HepG2 (cell line): Measurements from ENCODE around the gene PCYT2. TPM values are rescaled to one million over a fixed set of nuclear protein-coding genes. Genes with fewer than 3 reads are reported as not detected.
A peak's percentile ranks its signal among the peaks of the same experiment; 100 is the strongest.

ENCODE experiments used
- ATF7 ChIP-seq, 2 experiments: fragments of 450-650 bp in 1 of 2; sonication (generic) in 1 of 2; formaldehyde crosslinking in 1 of 2; IDR thresholded peaks; 2 replicates each; pipeline versions ENCODE4 v1.4.0 to v1.6.1; 2016 to 2020; ENCODE audit warnings: antibody characterized with exemption in 1 of 2, mild to moderate bottlenecking in 1 of 2, missing genetic modification reagents in 1 of 2
- HNRNPLL ChIP-seq: fragments of 200-400 bp; formaldehyde crosslinking; IDR thresholded peaks from 2 replicates; pipeline ENCODE4 v1.6.1; 2017; ENCODE audit warnings: mild to moderate bottlenecking, low read depth, low read length; ENCODE audit not compliant: poor library complexity, severe bottlenecking
- KDM5B ChIP-seq: sonication (generic); formaldehyde crosslinking; IDR thresholded peaks from 2 replicates; pipeline ENCODE4 v1.4.0; 2020; ENCODE audit warnings: missing genetic modification reagents, mild to moderate bottlenecking, borderline replicate concordance
- KMT2A ChIP-seq: sonication (generic); formaldehyde crosslinking; IDR thresholded peaks from 2 replicates; pipeline ENCODE4 v1.4.0; 2020; ENCODE audit warnings: missing genetic modification reagents
- NFYB ChIP-seq: sonication (generic); formaldehyde crosslinking; IDR thresholded peaks from 2 replicates; pipeline ENCODE4 v1.4.0; 2020; ENCODE audit warnings: missing genetic modification reagents
- PATZ1 ChIP-seq: sonication (generic); formaldehyde crosslinking; IDR thresholded peaks from 2 replicates; pipeline ENCODE4 v1.4.0; 2020; ENCODE audit warnings: missing genetic modification reagents
- PRMT3 ChIP-seq: sonication (generic); formaldehyde crosslinking; IDR thresholded peaks from 2 replicates; pipeline ENCODE4 v1.8.1; 2022; ENCODE audit warnings: low read depth, mild to moderate bottlenecking, moderate library complexity, missing genetic modification reagents, borderline replicate concordance
- ZEB1 ChIP-seq: IDR thresholded peaks from 2 replicates; pipeline ENCODE4 v1.6.1; 2012; ENCODE audit warnings: mild to moderate bottlenecking, low read depth, inconsistent platforms; ENCODE audit not compliant: insufficient replicate concordance
- ZFYVE20 ChIP-seq: sonication (generic); formaldehyde crosslinking; IDR thresholded peaks from 2 replicates; pipeline ENCODE4 v1.8.0; 2023; ENCODE audit warnings: low read depth, mild to moderate bottlenecking, moderate library complexity, missing genetic modification reagents, borderline replicate concordance
- ZNF432 ChIP-seq: sonication (generic); formaldehyde crosslinking; IDR thresholded peaks from 2 replicates; pipeline ENCODE4 v1.5.0; 2020; ENCODE audit warnings: missing genetic modification reagents, mild to moderate bottlenecking, borderline replicate concordance
- ZNF574 ChIP-seq: sonication (generic); formaldehyde crosslinking; IDR thresholded peaks from 2 replicates; pipeline ENCODE4 v1.4.0; 2020; ENCODE audit warnings: missing genetic modification reagents
- ZNF883 ChIP-seq: sonication (generic); formaldehyde crosslinking; IDR thresholded peaks from 2 replicates; pipeline ENCODE4 v1.5.1; 2020; ENCODE audit warnings: mild to moderate bottlenecking, missing genetic modification reagents; ENCODE audit errors: not compliant biosample characterization
- polyA plus RNA-seq, 8 experiments: library from polyadenylated mRNA; depleted of rRNA in 3 of 8; stranded (reverse) in 7 of 8; unstranded in 1 of 8; fragments of >200 nt; fragmentation: Illumina TruSeq in 4 of 8; extraction: Trizol in 4 of 8; gene quantifications; 2 replicates each; pipeline versions ENCODE4 v1.2.1 to v1.2.3, GENCODE V29; 2011 to 2016; ENCODE audit warnings: low read depth in 4 of 8, missing spikeins in 1 of 8, mixed read lengths in 1 of 8; ENCODE audit not compliant: insufficient read depth in 1 of 8
- total RNA-seq, 5 experiments: library from RNA; depleted of rRNA; stranded (reverse); fragments of >200 nt; fragmentation: Illumina TruSeq; extraction: Trizol; gene quantifications; 2 replicates each; pipeline ENCODE4 v1.2.3, GENCODE V29; 2016; ENCODE audit warnings: low read depth in 1 of 5
- TF ChIP-seq, protein P1 (sequence below): sonication (generic); formaldehyde crosslinking; IDR thresholded peaks from one replicate; pipeline ENCODE4 v1.5.1; 2020; ENCODE audit warnings: mild to moderate bottlenecking, missing genetic modification reagents; ENCODE audit errors: not compliant biosample characterization
- TF ChIP-seq, protein P2 (sequence below): sonication (generic); formaldehyde crosslinking; IDR thresholded peaks from 2 replicates; pipeline ENCODE4 v1.4.0; 2020; ENCODE audit warnings: mild to moderate bottlenecking, missing genetic modification reagents

The PCYT2 gene
- total and polyA plus RNA-seq, 2 of the 13 experiments (the other 11 are each of a cell fraction or from before 2014, with no cell fraction given) = 147 to 297 TPM

DNA sequence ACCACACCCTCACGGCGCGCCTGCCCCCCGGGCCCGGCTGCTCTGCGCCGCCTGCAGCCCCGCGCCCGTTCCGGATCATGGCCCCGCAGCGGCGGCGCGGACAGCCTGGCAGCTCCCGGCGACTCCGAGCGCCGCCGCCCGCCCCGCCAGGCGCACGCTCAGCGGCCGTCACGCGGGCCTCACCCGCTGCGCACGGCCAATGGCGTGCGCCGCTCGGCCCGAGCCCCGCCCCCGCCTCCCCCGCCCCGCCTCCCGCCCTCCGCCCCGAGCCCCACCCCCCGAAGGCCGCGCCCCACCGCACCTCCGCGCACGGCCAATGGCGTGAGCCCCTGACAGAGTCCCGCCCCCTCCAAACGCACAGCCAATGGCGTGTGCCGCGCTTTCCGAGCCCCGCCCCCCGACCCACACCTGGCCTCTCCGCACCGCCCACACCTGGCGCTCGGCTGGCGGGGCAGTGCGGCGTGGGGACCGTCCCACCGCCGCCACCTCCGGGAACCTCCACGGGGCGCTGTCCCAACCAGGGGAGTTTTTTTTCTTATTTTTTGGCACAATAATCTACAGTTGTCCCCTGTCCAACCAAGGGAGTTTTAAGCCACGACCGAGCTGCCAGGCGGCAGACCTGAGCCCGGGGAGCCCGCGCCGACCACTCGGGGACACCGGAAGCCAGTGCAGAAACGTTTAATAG is at the start of gene PCYT2 (continued):
- TF ChIP-seq NFYB (CRISPR knock-in tag) (peak; percentile 73), ZFYVE20 (CRISPR knock-in tag) (no peak), KDM5B (CRISPR knock-in tag) (no peak), ZNF432 (CRISPR knock-in tag) (no peak), ZNF883 (CRISPR knock-in tag) (no peak), ZEB1 (peak; percentile 98), ZNF574 (CRISPR knock-in tag) (peak; percentile 5; the same call in 1 of the 2 replicates), ATF7 (IDR thresholded peaks at IDR 0.05) (no peak), ATF7 (CRISPR knock-in tag; IDR thresholded peaks at IDR 0.05) (no peak), PRMT3 (CRISPR knock-in tag) (no peak), HNRNPLL (no peak), KMT2A (CRISPR knock-in tag) (peak; percentile 54; the same call in 1 of the 2 replicates), PATZ1 (CRISPR knock-in tag) (peak; percentile 34; the same call in 1 of the 2 replicates)
- TF ChIP-seq, protein P1, sequence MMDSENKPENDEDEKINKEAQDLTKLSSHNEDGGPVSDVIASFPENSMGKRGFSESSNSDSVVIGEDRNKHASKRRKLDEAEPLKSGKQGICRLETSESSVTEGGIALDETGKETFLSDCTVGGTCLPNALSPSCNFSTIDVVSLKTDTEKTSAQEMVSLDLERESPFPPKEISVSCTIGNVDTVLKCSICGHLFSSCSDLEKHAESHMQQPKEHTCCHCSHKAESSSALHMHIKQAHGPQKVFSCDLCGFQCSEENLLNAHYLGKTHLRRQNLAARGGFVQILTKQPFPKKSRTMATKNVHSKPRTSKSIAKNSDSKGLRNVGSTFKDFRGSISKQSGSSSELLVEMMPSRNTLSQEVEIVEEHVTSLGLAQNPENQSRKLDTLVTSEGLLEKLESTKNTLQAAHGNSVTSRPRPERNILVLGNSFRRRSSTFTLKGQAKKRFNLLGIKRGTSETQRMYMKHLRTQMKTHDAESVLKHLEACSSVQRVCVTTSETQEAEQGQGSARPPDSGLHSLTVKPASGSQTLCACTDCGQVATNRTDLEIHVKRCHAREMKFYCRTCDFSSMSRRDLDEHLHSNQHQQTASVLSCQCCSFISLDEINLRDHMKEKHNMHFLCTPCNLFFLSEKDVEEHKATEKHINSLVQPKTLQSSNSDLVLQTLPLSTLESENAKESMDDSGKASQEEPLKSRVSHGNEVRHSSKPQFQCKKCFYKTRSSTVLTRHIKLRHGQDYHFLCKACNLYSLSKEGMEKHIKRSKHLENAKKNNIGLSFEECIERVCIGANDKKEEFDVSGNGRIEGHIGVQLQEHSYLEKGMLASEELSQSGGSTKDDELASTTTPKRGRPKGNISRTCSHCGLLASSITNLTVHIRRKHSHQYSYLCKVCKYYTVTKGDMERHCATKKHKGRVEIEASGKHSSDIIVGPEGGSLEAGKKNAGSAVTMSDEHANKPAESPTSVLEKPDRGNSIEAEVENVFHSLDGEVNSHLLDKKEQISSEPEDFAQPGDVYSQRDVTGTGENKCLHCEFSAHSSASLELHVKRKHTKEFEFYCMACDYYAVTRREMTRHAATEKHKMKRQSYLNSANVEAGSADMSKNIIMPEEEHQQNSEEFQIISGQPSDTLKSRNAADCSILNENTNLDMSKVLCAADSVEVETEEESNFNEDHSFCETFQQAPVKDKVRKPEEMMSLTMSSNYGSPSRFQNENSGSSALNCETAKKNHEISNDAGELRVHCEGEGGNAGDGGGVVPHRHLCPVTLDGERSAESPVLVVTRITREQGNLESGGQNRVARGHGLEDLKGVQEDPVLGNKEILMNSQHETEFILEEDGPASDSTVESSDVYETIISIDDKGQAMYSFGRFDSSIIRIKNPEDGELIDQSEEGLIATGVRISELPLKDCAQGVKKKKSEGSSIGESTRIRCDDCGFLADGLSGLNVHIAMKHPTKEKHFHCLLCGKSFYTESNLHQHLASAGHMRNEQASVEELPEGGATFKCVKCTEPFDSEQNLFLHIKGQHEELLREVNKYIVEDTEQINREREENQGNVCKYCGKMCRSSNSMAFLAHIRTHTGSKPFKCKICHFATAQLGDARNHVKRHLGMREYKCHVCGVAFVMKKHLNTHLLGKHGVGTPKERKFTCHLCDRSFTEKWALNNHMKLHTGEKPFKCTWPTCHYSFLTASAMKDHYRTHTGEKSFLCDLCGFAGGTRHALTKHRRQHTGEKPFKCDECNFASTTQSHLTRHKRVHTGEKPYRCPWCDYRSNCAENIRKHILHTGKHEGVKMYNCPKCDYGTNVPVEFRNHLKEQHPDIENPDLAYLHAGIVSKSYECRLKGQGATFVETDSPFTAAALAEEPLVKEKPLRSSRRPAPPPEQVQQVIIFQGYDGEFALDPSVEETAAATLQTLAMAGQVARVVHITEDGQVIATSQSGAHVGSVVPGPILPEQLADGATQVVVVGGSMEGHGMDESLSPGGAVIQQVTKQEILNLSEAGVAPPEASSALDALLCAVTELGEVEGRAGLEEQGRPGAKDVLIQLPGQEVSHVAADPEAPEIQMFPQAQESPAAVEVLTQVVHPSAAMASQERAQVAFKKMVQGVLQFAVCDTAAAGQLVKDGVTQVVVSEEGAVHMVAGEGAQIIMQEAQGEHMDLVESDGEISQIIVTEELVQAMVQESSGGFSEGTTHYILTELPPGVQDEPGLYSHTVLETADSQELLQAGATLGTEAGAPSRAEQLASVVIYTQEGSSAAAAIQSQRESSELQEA (CRISPR knock-in tag) = no peak
- TF ChIP-seq, protein P2, sequence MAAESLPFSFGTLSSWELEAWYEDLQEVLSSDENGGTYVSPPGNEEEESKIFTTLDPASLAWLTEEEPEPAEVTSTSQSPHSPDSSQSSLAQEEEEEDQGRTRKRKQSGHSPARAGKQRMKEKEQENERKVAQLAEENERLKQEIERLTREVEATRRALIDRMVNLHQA (CRISPR knock-in tag) = no peak
